HG02943 (cell line): ENCODE measurements around the gene MRRF.

Experiments
- ATAC-seq: cut with Tn5 transposase; IDR thresholded peaks from one replicate; pipeline ENCODE4 v1.9.1; 2021; ENCODE audit warnings: mild to moderate bottlenecking, low read depth, moderate library complexity; ENCODE audit not compliant: unreplicated experiment

Gene MRRF

GRCh38 chr9:122376796-122377195 lies 112.1 kb downstream of the MRRF start:
- no peak for ATAC-seq

- ATAC-seq: no peak
These were observed 112.8 kb downstream of the MRRF start for GRCh38 chr9:122377241-122378164.

- ATAC-seq: no peak
These were observed 113.6 kb downstream of the MRRF start for GRCh38 chr9:122378236-122378635.

GRCh38 chr9:122379340-122379739 lies 114.7 kb downstream of the MRRF start:
- ATAC-seq: no peak

- no peak for ATAC-seq
These were observed 115.6 kb downstream of the MRRF start for GRCh38 chr9:122380293-122380692.
